Activated naive CD8-positive, alpha-beta T cell (primary cell): ENCODE data around the gene KRTAP12-2.
"Not testable (repeated sequence)": the region's sequence is repeated elsewhere in the genome, so short reads cannot be mapped to it uniquely, and the experiment has no call there.

Source experiments
- H3K27ac Mint-ChIP-seq: one replicate; pipeline ENCODE4 v1.8.0; 2021; ENCODE audit warnings: mixed read lengths
- H3K27me3 Mint-ChIP-seq: one replicate; pipeline ENCODE4 v1.8.0; 2021; ENCODE audit warnings: mixed read lengths
- H3K36me3 Mint-ChIP-seq: one replicate; pipeline ENCODE4 v1.8.0; 2021; ENCODE audit warnings: mixed read lengths
- H3K4me1 Mint-ChIP-seq: one replicate; pipeline ENCODE4 v1.8.0; 2021; ENCODE audit warnings: low read depth, mixed read lengths
- H3K4me3 Mint-ChIP-seq: one replicate; pipeline ENCODE4 v1.8.0; 2021; ENCODE audit warnings: mild to moderate bottlenecking, mixed read lengths
- H3K9me3 Mint-ChIP-seq: one replicate; pipeline ENCODE4 v1.8.0; 2021; ENCODE audit warnings: low read depth, mixed read lengths

Gene KRTAP12-2

DNA sequence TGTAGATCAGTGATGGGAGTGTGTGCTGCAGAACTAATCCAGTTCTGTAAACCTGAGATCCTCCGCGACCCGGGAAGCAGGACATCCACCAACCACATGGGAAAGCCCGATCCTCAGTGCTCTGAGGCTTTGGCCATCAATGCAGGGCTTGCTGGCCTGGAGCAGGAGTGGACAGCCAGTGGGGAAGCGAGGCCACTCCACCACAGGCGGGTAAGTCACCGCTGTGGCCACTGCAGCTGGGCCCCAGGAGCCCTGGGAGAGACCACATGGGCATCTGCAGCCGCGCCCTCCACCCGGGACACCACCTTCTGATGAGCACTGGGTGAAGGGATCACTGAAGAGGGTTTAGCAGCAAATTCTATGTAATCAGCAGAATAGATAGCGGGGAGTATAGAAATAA lies 14.4 kb upstream of the KRTAP12-2 start:
- H3K27me3 Mint-ChIP-seq: peaks cover 2% of the 10 kb centered on the region
- H3K9me3 Mint-ChIP-seq: no peaks in the 10 kb centered on the region
- no peak overlapping the region for H3K4me3 Mint-ChIP-seq
- H3K36me3 Mint-ChIP-seq: no peaks in the 10 kb centered on the region
- no peak overlapping the region for H3K27ac Mint-ChIP-seq
- H3K4me1 Mint-ChIP-seq: peaks cover 4% of the 10 kb centered on the region

DNA sequence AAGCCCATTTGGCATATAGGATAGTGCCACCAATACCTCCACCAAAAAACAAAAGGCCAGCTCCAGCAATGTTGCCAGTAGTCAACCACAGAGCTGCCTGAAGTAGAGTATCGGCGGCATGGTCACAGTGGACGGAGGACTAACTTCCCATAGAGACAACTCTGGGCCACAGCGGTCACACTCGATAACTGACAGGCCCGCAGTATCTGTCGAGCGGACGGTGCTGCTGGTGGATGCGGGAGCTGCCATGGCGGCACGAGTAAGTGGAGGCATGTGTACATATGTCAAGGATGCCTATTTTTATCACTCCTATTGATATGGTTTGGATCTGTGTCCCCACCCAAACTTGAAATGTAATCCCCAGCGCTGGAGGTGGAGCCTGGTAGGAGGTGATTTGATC lies 11.2 kb upstream of the KRTAP12-2 start:
- no peak overlapping the region for H3K27ac Mint-ChIP-seq
- no peak overlapping the region for H3K4me3 Mint-ChIP-seq
- peaks cover 14% of the 10 kb centered on the region for H3K36me3 Mint-ChIP-seq
- H3K27me3 Mint-ChIP-seq: no peaks in the 10 kb centered on the region
- H3K9me3 Mint-ChIP-seq: peaks cover 2% of the 10 kb centered on the region
- H3K4me1 Mint-ChIP-seq: no peaks in the 10 kb centered on the region

DNA sequence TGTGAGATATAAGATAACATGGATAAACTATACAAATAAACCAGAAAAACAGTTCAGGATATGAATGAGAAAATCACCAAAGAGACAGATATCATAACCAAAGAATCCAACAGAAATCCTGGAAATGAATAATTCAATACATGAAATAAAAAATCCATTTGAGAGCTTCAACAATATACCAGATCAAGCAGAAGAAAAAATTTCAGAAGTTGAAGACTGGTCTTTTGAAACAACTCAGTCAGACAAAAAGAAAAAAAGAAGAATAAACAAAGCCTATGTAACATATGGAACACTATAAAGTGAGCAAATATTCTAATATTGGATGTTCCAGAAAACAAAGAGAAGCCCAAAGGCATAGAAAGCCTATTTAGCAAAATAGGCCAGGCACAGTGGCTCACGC lies 5.2 kb upstream of the KRTAP12-2 start:
- Mint-ChIP-seq H3K4me1 (no peaks in the 10 kb centered on the region), H3K9me3 (peaks cover 16% of the 10 kb centered on the region), H3K36me3 (peaks cover 23% of the 10 kb centered on the region), H3K4me3 (no peak overlapping the region), H3K27ac (no peak overlapping the region), H3K27me3 (no peaks in the 10 kb centered on the region)

DNA sequence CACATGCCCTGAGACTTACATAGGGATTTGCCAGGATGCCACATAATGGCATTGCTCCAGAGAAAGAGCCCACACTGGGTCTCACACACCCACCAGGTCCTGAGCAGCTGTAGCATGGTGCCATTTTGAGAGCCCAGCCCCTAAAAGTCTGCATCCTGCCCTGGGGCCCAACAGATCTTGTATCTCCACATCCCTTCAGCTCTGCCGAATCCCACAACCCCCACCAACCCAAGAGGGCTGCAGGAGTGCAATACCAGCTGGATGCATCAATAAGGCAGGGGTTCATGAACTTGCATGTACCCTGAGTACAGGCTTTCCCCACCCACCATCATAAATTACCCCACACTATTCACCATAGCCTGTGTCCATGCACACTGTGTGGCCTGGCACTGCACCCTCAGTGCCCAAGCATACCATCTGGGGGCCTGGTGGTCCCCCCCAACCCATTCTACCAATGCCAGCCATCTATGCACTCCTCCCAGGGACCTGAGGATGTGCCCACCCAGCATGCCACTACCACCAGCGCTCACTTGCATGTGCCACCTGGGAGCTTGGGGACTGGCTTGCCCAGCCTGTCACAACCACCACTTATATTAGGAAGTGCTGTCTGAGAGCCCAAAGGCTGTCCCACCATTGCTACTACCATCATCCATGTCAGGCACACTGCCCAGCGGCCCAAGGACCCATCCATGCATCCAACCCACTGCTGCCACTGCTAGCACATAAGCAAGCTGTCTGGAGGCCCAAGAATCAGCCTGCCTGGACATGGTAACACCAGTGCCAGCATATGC lies 4.1 kb upstream of the KRTAP12-2 start:
- Mint-ChIP-seq H3K27me3 (no peaks in the 10 kb centered on the region), H3K9me3 (peaks cover 16% of the 10 kb centered on the region), H3K4me3 (no peak overlapping the region), H3K4me1 (no peaks in the 10 kb centered on the region), H3K36me3 (peaks cover 23% of the 10 kb centered on the region), H3K27ac (no peak overlapping the region)

DNA sequence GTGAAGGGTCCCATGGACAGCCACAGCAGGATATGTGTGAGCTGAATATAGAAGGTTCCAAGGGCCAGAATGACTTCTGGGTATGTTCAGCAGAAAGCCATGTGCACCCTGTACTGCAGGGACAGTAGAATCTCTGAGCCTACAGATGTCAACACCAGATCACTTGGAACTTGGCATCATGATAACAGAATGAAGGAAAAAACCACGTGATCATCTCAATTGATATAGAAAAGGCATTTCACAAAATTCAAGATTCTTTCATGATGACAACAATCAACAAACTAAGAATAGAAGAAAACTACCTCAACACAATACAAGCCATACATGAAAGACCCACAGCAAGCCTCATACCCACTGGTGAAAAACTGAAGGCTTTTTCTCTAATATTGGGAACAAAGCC lies 885 bp upstream of the KRTAP12-2 start:
- peaks cover 7% of the 10 kb centered on the region for H3K36me3 Mint-ChIP-seq
- H3K27ac Mint-ChIP-seq: no peak overlapping the region

DNA sequence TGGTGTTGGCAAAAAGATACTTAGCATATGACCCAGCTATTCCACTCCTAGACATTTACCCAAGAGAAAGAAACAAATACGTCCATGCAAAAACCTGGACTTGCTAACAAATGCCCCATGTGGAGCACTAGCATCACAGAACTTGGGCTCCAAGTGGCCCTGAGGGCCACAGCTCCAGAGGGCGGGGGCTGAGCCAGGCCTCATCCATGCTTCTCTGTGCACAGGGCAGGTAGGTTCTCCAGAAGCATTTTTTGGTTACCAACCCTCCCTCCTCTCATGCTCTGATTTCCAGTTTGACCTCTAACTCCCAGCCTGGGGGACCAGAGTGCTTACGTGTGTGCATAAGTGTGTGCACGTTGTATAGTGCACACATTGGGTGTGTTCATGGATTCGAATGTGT lies 2.0 kb downstream of the KRTAP12-2 start:
- peaks cover 5% of the 10 kb centered on the region for H3K36me3 Mint-ChIP-seq
- H3K27me3 Mint-ChIP-seq: no peaks in the 10 kb centered on the region
- peaks cover 7% of the 10 kb centered on the region for H3K4me1 Mint-ChIP-seq
- H3K9me3 Mint-ChIP-seq: peaks cover 7% of the 10 kb centered on the region
- no peak overlapping the region for H3K27ac Mint-ChIP-seq
- H3K4me3 Mint-ChIP-seq: no peak overlapping the region

More for the DNA sequence above, 885 bp upstream of the KRTAP12-2 start:
- Mint-ChIP-seq H3K4me1 (no peaks in the 10 kb centered on the region), H3K4me3 (no peak overlapping the region), H3K9me3 (peaks cover 12% of the 10 kb centered on the region), H3K27me3 (no peaks in the 10 kb centered on the region)

DNA sequence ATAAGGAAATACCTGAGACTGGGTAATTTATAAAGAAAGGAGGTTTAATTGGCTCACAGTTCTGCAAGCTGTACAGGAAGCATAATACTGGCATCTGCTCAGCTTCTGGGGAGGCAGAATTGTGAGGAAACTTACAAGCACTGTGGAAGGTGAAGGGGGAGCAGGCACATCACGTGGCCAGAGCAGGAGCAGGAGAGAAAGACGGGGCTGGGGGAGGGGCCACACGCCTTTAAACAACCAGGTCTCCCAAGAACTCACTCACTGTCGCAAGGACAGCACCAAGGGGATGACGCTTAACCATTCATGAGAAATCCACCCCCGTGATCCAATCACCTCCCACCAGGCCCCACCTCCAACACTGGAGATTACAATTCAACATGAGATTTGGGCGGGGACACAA lies 5.2 kb downstream of the KRTAP12-2 start:
- H3K27me3 Mint-ChIP-seq, H3K27ac Mint-ChIP-seq, H3K9me3 Mint-ChIP-seq, H3K4me3 Mint-ChIP-seq, H3K36me3 Mint-ChIP-seq: not testable (repeated sequence)
- peaks cover 38% of the 10 kb centered on the region for H3K4me1 Mint-ChIP-seq

DNA sequence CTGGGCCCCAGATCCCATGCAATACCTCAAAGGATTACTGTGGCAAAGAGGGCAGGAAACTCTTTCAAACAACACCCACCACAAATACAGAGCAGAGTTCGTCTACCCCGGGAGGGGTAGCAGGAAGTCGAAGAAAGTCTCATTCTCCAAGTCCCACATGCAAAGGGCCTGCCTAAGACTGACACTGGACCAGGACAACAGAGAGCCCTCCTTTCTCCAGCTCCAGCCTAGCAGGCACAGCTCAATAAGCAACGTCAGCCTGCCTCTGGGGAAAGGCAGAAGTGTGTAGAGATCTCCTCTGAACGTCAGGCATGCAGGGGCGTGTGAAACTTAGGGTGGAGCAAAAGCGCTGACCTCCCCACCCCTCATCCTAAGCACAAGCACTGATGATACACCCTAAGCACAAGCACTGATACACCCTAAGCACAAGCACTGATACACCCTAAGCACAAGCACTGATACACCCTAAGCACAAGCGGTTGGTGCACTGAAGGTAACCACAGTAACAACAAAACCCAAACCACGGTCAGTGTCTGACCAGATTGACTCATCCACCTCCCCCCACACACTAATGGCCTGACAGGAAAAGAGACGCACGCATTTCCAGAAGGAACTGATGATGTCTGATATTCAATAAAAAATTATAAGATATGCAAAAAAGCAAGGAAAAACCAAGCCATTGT lies 7.7 kb downstream of the KRTAP12-2 start:
- peaks cover 62% of the 10 kb centered on the region for H3K4me1 Mint-ChIP-seq
- H3K9me3 Mint-ChIP-seq: peaks cover 6% of the 10 kb centered on the region
- H3K4me3 Mint-ChIP-seq: peak overlapping the region; percentile 68
- peak overlapping the region; percentile 88 for H3K27ac Mint-ChIP-seq
- peaks cover 9% of the 10 kb centered on the region for H3K36me3 Mint-ChIP-seq
- H3K27me3 Mint-ChIP-seq: no peaks in the 10 kb centered on the region

DNA sequence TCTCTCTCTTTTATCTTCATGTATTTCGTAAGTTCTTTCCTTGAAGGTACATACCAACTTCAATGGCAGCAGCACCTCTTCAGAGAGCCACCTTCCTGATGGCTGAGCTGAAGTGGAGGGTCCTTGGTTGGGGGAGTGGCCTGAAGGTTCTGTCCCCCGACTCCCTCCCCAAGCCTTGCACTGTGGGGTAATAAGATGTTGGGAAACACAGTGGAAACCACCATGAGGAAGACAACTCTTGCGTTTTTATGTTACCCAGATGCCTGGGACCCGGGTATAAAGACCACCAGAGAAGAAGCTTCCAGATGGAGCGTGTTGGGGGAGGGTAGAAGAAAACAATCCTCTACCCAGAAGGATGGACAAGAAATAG lies 8.2 kb downstream of the KRTAP12-2 start:
- H3K4me1 Mint-ChIP-seq: peaks cover 68% of the 10 kb centered on the region
- peak overlapping the region; percentile 88 for H3K27ac Mint-ChIP-seq
- peaks cover 6% of the 10 kb centered on the region for H3K9me3 Mint-ChIP-seq
- H3K27me3 Mint-ChIP-seq: no peaks in the 10 kb centered on the region
- peak overlapping the region; percentile 68 for H3K4me3 Mint-ChIP-seq
- peaks cover 9% of the 10 kb centered on the region for H3K36me3 Mint-ChIP-seq

DNA sequence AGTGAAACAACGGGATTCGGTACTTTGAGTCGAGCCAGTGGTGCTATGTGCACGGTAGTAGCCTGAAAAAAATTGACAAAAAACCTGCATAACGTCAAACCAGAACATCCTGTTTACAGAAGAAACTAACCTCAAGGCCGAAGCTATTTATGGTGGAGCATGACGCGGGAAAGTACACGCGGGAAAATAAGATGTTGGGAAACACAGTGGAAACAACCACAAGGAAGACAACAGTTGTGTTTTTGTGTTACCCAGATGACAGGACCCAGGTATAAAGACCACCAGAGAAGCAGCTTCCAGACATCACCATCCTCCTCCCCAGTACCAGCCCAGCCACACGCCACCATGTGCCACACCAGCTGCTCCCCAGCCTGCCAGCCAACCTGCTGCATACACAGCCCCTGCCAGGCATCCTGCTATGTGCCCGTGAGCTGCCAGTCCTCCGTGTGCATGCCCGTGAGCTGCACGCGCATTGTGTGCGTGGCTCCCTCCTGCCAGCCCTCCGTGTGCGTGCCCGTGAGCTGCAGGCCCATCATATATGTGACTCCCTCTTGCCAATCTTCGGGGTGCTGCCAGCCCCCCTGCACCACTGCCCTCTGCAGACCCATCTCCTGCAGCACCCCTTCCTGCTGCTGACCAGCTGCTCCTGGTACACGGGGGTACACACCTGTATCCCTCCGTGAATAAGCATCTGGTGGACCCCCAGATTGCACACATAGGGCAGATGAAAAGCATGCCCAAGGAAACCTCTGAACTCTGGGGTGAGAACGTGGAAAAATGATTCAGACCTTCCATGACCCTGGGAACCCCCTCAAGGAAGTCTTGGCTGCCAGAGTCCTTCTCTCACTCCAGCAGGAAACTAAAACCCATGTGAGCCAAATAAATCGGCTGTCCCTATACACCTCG lies 8.8 kb downstream of the KRTAP12-2 start, which contains the start of gene KRTAP12-3:
Gene KRTAP12-3, plus strand, starts transcription at position 298 of the 906 bp plus-strand sequence. Its CDS starts 48 bp downstream, at position 346.
- Mint-ChIP-seq H3K27me3 (no peaks in the 10 kb centered on the region), H3K27ac (peak within 1 kb of the TSS; percentile 88), H3K9me3 (peaks cover 6% of the 10 kb centered on the region), H3K4me1 (peaks cover 73% of the 10 kb centered on the region), H3K4me3 (peak within 1 kb of the TSS; percentile 68), H3K36me3 (peaks cover 9% of the 10 kb centered on the region)

DNA sequence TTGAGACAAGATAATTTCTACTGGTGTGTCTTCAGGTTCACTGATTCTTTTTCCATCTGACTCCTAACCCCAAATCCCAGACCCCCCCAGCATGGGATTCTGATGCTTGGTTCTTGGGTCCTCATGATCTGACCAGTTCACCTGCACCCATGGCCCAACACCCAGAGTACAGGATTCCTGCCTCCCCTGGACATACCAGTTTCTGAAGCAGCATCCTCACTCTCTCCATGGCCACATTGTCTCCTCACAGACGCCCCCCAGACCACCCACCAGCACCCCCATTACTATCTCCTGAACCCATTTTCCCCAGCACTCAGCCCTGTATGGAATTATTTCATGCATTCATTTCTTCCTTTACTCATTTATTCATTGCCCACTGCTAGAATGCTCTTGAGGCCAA lies 9.9 kb downstream of the KRTAP12-2 start:
- H3K27ac Mint-ChIP-seq: peak overlapping the region; percentile 88
- H3K9me3 Mint-ChIP-seq: peaks cover 6% of the 10 kb centered on the region
- peak overlapping the region; percentile 68 for H3K4me3 Mint-ChIP-seq
- H3K36me3 Mint-ChIP-seq: peaks cover 9% of the 10 kb centered on the region
- peaks cover 73% of the 10 kb centered on the region for H3K4me1 Mint-ChIP-seq
- H3K27me3 Mint-ChIP-seq: no peaks in the 10 kb centered on the region

DNA sequence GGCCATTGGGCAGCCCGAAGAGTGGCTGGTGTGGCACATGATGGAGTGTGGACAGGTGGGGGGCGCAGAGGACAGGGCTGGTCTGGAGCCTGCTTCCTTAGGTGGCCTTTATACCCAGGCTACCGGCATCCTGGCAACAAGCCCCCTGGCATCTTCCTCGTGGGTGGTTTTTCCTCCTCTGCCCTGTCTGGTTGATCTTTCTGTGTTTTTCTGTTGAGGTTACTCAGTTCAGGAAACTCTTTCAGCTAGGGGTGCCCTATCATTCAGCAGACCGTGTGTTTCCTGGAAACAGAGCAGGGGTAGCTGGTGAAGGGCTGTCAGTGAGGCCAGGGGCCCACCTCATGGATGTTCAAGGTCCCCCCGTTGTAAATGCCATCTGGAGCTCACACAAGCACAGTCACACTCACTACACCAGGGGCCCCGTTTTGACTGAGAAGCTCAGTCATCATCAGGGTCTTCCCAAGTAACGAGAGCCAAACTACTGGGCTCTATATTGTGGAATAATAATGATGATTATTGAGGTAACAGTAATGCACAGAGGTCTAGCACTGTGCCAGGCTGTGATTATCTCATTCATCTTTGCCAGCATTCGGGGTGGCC lies 12.1 kb downstream of the KRTAP12-2 start, which contains the start of gene KRTAP12-4:
Gene KRTAP12-4, minus strand, starts transcription at position 84 of the 600 bp plus-strand sequence. Its CDS starts 45 bp downstream, at position 39.
- peak within 1 kb of the TSS; percentile 69 for H3K27ac Mint-ChIP-seq
- peak within 1 kb of the TSS; percentile 57 for H3K4me3 Mint-ChIP-seq

DNA sequence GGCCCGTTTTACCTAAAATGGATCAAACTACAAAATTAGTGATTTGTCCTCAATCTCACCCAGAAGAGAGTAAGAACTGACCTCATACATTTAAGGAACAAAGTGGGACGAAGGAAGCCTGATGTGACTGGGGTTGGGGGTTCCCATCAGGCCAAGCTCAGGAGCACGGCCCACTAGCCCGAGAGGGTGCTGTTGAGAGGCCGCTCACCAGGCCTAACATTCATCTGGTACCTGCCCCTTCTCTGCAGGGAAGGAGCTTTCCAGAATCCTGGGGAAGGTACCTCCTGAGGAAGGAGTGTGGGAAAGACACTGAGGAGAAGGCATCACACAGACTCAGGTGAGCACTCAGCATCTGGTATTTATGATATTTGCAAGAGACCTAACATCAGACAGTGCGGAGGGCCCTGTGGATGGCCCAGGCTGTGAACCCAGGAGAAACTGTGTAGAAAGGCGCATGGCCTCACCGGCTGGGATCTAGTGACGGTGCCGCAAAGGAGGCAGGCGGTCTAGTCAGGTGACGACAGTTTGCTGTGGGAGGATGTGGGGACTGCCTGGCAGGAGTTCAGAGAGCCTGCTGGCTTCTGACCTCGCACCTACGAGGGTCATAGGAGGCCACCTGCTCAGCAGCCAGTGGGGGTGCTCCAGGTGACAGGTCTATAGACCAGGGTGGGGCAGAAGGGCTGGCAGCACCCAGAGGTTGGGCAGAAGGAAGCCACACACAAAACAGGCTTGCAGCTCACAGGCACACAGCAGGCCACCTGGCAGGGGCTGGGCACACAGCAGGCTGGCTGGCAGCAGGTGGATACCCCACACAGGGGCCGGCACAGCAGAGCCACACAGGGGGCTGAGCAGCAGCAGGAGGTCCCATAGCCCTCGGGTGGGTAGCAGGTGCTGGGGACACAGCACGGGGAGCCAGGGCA lies 12.8 kb downstream of the KRTAP12-2 start:
- H3K36me3 Mint-ChIP-seq: peaks cover 9% of the 10 kb centered on the region
- peaks cover 6% of the 10 kb centered on the region for H3K9me3 Mint-ChIP-seq
- H3K27ac Mint-ChIP-seq: peak overlapping the region; percentile 69
- H3K4me3 Mint-ChIP-seq: peak overlapping the region; percentile 22
- no peaks in the 10 kb centered on the region for H3K27me3 Mint-ChIP-seq
- H3K4me1 Mint-ChIP-seq: peaks cover 60% of the 10 kb centered on the region

More for the DNA sequence above, 12.1 kb downstream of the KRTAP12-2 start, which contains the start of gene KRTAP12-4:
- H3K36me3 Mint-ChIP-seq: peaks cover 9% of the 10 kb centered on the region
- H3K9me3 Mint-ChIP-seq: peaks cover 6% of the 10 kb centered on the region
- peaks cover 68% of the 10 kb centered on the region for H3K4me1 Mint-ChIP-seq
- no peaks in the 10 kb centered on the region for H3K27me3 Mint-ChIP-seq
